Measurements from ENCODE around the gene MSI2. TPM values are rescaled to one million over a fixed set of nuclear protein-coding genes. Genes with fewer than 3 reads are reported as not detected.

The MSI2 gene
- total RNA-seq, 1 experiment from 2014 or later, result 76.6 TPM

- Histone ChIP-seq H3K4me1 (peaks cover 13% of the 10 kb centered on the region), H3K27me3 (no peaks in the 10 kb centered on the region), H3K4me3 (no peak overlapping the region), H3K36me3 (peaks cover 3% of the 10 kb centered on the region), H3K9me3 (replicated peaks) (peaks cover 6% of the 10 kb centered on the region; the same call in 1 of the 2 replicates), H3K27ac (no peak overlapping the region)
- no peak for DNase-seq
These were observed 1.0 kb upstream of the MSI2 start for GRCh38 chr17:57255182-57255775.

GRCh38 chr17:57256708-57257112 lies 387 bp downstream of the MSI2 start:
- Histone ChIP-seq H3K4me1 (peaks cover 13% of the 10 kb centered on the region), H3K27me3 (no peaks in the 10 kb centered on the region), H3K4me3 (peak overlapping the region; percentile 71), H3K9me3 (replicated peaks) (no peaks in the 10 kb centered on the region), H3K27ac (peak overlapping the region; percentile 37), H3K36me3 (peaks cover 7% of the 10 kb centered on the region)
- DNase-seq, result peak; percentile 19 to 33

GRCh38 chr17:57257195-57257894 lies 1.0 kb downstream of the MSI2 start:
- peak overlapping the region; percentile 71 for H3K4me3 ChIP-seq
- H3K27ac ChIP-seq, result peak overlapping the region; percentile 37
- DNase-seq, result peak in 1 of 2 experiments; percentile 41
- no peaks in the 10 kb centered on the region for H3K27me3 ChIP-seq
- H3K4me1 ChIP-seq, result peaks cover 13% of the 10 kb centered on the region
- peaks cover 13% of the 10 kb centered on the region for H3K36me3 ChIP-seq
- no peaks in the 10 kb centered on the region for H3K9me3 ChIP-seq (replicated peaks)

- Histone ChIP-seq H3K27ac (peak overlapping the region; percentile 37), H3K4me1 (peaks cover 13% of the 10 kb centered on the region), H3K9me3 (replicated peaks) (no peaks in the 10 kb centered on the region), H3K27me3 (no peaks in the 10 kb centered on the region), H3K36me3 (peaks cover 20% of the 10 kb centered on the region), H3K4me3 (peak overlapping the region; percentile 71)
- peak; percentile 11 to 31 for DNase-seq
These were observed 1.9 kb downstream of the MSI2 start for GRCh38 chr17:57257895-57258851.

GRCh38 chr17:57259306-57259705 lies 3.0 kb downstream of the MSI2 start:
- H3K9me3 ChIP-seq (replicated peaks), result no peaks in the 10 kb centered on the region
- H3K27me3 ChIP-seq, result no peaks in the 10 kb centered on the region
- no peak overlapping the region; the same call in 1 of the 2 replicates for H3K4me3 ChIP-seq
- peaks cover 10% of the 10 kb centered on the region; the same call in 1 of the 2 replicates for H3K4me1 ChIP-seq
- no peak overlapping the region for H3K27ac ChIP-seq
- peaks cover 31% of the 10 kb centered on the region for H3K36me3 ChIP-seq
- DNase-seq, result no peak

GRCh38 chr17:57259817-57260216 lies 3.5 kb downstream of the MSI2 start:
- H3K36me3 ChIP-seq, result peaks cover 36% of the 10 kb centered on the region
- no peaks in the 10 kb centered on the region for H3K9me3 ChIP-seq (replicated peaks)
- no peak overlapping the region for H3K27ac ChIP-seq
- H3K4me1 ChIP-seq, result peaks cover 7% of the 10 kb centered on the region; the same call in 1 of the 2 replicates
- H3K4me3 ChIP-seq, result no peak overlapping the region
- no peak for DNase-seq
- no peaks in the 10 kb centered on the region for H3K27me3 ChIP-seq

- no peak for DNase-seq
- no peak overlapping the region for H3K27ac ChIP-seq
- no peaks in the 10 kb centered on the region for H3K9me3 ChIP-seq (replicated peaks)
- peaks cover 42% of the 10 kb centered on the region for H3K36me3 ChIP-seq
- no peak overlapping the region for H3K4me3 ChIP-seq
- peaks cover 7% of the 10 kb centered on the region; the same call in 1 of the 2 replicates for H3K4me1 ChIP-seq
- H3K27me3 ChIP-seq, result no peaks in the 10 kb centered on the region
These were observed 4.2 kb downstream of the MSI2 start for GRCh38 chr17:57260325-57261083.

- Histone ChIP-seq H3K27me3 (no peaks in the 10 kb centered on the region), H3K9me3 (replicated peaks) (no peaks in the 10 kb centered on the region), H3K4me1 (peaks cover 7% of the 10 kb centered on the region; the same call in 1 of the 2 replicates), H3K4me3 (no peak overlapping the region), H3K27ac (no peak overlapping the region), H3K36me3 (peaks cover 47% of the 10 kb centered on the region)
- DNase-seq, result no peak
These were observed 4.8 kb downstream of the MSI2 start for GRCh38 chr17:57261084-57261461.

- Histone ChIP-seq H3K27ac (no peak overlapping the region), H3K36me3 (peaks cover 56% of the 10 kb centered on the region), H3K4me3 (no peak overlapping the region), H3K9me3 (replicated peaks) (no peaks in the 10 kb centered on the region), H3K27me3 (no peaks in the 10 kb centered on the region), H3K4me1 (peaks cover 7% of the 10 kb centered on the region; the same call in 1 of the 2 replicates)
- no peak for DNase-seq
These were observed 6.2 kb downstream of the MSI2 start for GRCh38 chr17:57262557-57262956.

GRCh38 chr17:57264250-57264649 lies 7.9 kb downstream of the MSI2 start:
- Histone ChIP-seq H3K4me1 (0 out of 2 replicates have a peak, but pooled peaks cover 5% of the 10 kb centered on the region), H3K27me3 (no peaks in the 10 kb centered on the region), H3K4me3 (no peak overlapping the region), H3K36me3 (peaks cover 65% of the 10 kb centered on the region), H3K27ac (no peak overlapping the region), H3K9me3 (replicated peaks) (no peaks in the 10 kb centered on the region)
- no peak for DNase-seq

GRCh38 chr17:57264776-57265175 lies 8.5 kb downstream of the MSI2 start:
- Histone ChIP-seq H3K27me3 (no peaks in the 10 kb centered on the region), H3K36me3 (peaks cover 67% of the 10 kb centered on the region), H3K27ac (no peak overlapping the region), H3K4me1 (0 out of 2 replicates have a peak, but pooled peaks cover under 1% of the 10 kb centered on the region), H3K4me3 (no peak overlapping the region), H3K9me3 (replicated peaks) (no peaks in the 10 kb centered on the region)
- DNase-seq, result no peak

- Histone ChIP-seq H3K27me3 (no peaks in the 10 kb centered on the region), H3K9me3 (replicated peaks) (no peaks in the 10 kb centered on the region), H3K36me3 (peaks cover 58% of the 10 kb centered on the region), H3K4me1 (no peaks in the 10 kb centered on the region), H3K4me3 (no peak overlapping the region), H3K27ac (no peak overlapping the region)
- DNase-seq, result no peak
These were observed 10.6 kb downstream of the MSI2 start for GRCh38 chr17:57266902-57267311.

GRCh38 chr17:57268181-57268580 lies 11.9 kb downstream of the MSI2 start:
- Histone ChIP-seq H3K27me3 (no peaks in the 10 kb centered on the region), H3K4me3 (no peak overlapping the region), H3K9me3 (replicated peaks) (no peaks in the 10 kb centered on the region), H3K36me3 (peaks cover 55% of the 10 kb centered on the region), H3K27ac (no peak overlapping the region), H3K4me1 (no peaks in the 10 kb centered on the region)
- no peak for DNase-seq

GRCh38 chr17:57269052-57269451 lies 12.7 kb downstream of the MSI2 start:
- no peak overlapping the region for H3K27ac ChIP-seq
- no peak overlapping the region for H3K4me3 ChIP-seq
- no peaks in the 10 kb centered on the region for H3K9me3 ChIP-seq (replicated peaks)
- H3K4me1 ChIP-seq, result no peaks in the 10 kb centered on the region
- DNase-seq, result no peak
- peaks cover 51% of the 10 kb centered on the region for H3K36me3 ChIP-seq
- H3K27me3 ChIP-seq, result no peaks in the 10 kb centered on the region

All from SJCRH30 (cell line).